GM12878 (cell line): ENCODE results near the gene SUGP1. TPM values are rescaled to one million over a fixed set of nuclear protein-coding genes. Genes with fewer than 3 reads are reported as not detected.

Experiments used
- ATAC-seq: fragments of 200-7000 bp; cut with Tn5 transposase; 3 replicates; pipeline ENCODE4 v1.9.1; 2020; ENCODE audit warnings: mild to moderate bottlenecking, moderate library complexity
- BruUV-seq: library from RNA; stranded (reverse); fragments of 400-500 nt; replicated peaks from 2 replicates; lab custom pipeline; 2021; lab: Mats Ljungman, UMichigan
- CTCF ChIA-PET: fragments of 300-600 bp; sonication (Branson Sonifier 250); formaldehyde crosslinking; extraction: SDS; loops from one replicate; lab custom pipeline; 2021; ENCODE audit warnings: inconsistent platforms; lab: Yijun Ruan, JAX
- POLR2A ChIA-PET: fragments of 350-600 bp; formaldehyde crosslinking; extraction: SDS; loops from one replicate; lab custom pipeline; 2021; ENCODE audit warnings: inconsistent platforms; lab: Charles Lee
- RAD21 ChIA-PET: fragments of 300-600 bp; sonication (Branson Sonifier 250); formaldehyde crosslinking; loops from one replicate; lab custom pipeline; 2023; ENCODE audit warnings: antibody characterized with exemption; ENCODE audit not compliant: unreplicated experiment; lab: Charles Lee
- SMC1A ChIA-PET: fragments of 300-600 bp; sonication (Branson Sonifier 250); formaldehyde crosslinking; loops from one replicate; lab custom pipeline; 2023; ENCODE audit not compliant: unreplicated experiment, uncharacterized antibody; lab: Charles Lee
- DNase-seq: peaks from one replicate; pipeline ENCODE4 v3.0.0-alpha.2; 2011; ENCODE audit warnings: low read depth, low spot score
- FAIRE-seq: peaks from 3 replicates; lab custom pipeline; 2011; peaks lifted over from hg19 to GRCh38; lab: Jason Lieb, UNC
- H2AFZ ChIP-seq: 2 replicates; pipeline ENCODE4 v1.6.0; 2011; ENCODE audit warnings: low read depth, low read length, control low read depth; ENCODE audit not compliant: control insufficient read depth
- H3K27ac ChIP-seq: 2 replicates; pipeline ENCODE4 v1.5.1; 2011; ENCODE audit warnings: control low read depth; ENCODE audit not compliant: control insufficient read depth, insufficient read depth
- H3K27me3 ChIP-seq, 2 experiments: replicated peaks in 1 of 2; 2 replicates each; pipeline versions ENCODE4 v1.6.0 to v1.6.1; 2011; ENCODE audit warnings: low read length in 1 of 2; ENCODE audit not compliant: control insufficient read depth in 2 of 2, insufficient read depth in 2 of 2
- H3K36me3 ChIP-seq, 2 experiments: 2 replicates each; pipeline ENCODE4 v1.5.1; 2011; ENCODE audit warnings: low read length in 1 of 2; ENCODE audit not compliant: control insufficient read depth in 2 of 2, insufficient read depth in 2 of 2
- H3K4me1 ChIP-seq: 2 replicates; pipeline ENCODE4 v1.6.1; 2011; ENCODE audit warnings: mild to moderate bottlenecking, low read length, moderate library complexity, mixed read lengths; ENCODE audit not compliant: control insufficient read depth, insufficient read depth
- H3K4me2 ChIP-seq: 2 replicates; pipeline ENCODE4 v1.6.0; 2011; ENCODE audit warnings: control low read depth; ENCODE audit not compliant: control insufficient read depth, insufficient read depth
- H3K4me3 ChIP-seq: fragments of 200-600 bp; sonication (generic); 2 replicates; pipeline ENCODE4 v1.5.1; 2016
- H3K79me2 ChIP-seq: 2 replicates; pipeline ENCODE4 v1.6.0; 2011; ENCODE audit warnings: low read length; ENCODE audit not compliant: control insufficient read depth, insufficient read depth
- H3K9ac ChIP-seq: 2 replicates; pipeline ENCODE4 v1.8.0; 2011; ENCODE audit warnings: low read length, control low read depth, mixed read lengths; ENCODE audit not compliant: control insufficient read depth, insufficient read depth
- H3K9me3 ChIP-seq: replicated peaks from 3 replicates; pipeline ENCODE4 v1.5.1; 2011; ENCODE audit warnings: mild to moderate bottlenecking, low read length; ENCODE audit not compliant: control insufficient read depth, insufficient read depth
- H4K20me1 ChIP-seq: 2 replicates; pipeline ENCODE4 v1.6.0; 2011; ENCODE audit not compliant: control insufficient read depth, insufficient read depth
- ASH2L ChIP-seq: fragments of 300-600, 200-600 bp; sonication (generic); IDR thresholded peaks from 2 replicates; pipeline ENCODE4 v1.6.1; 2017; ENCODE audit warnings: low read depth, mild to moderate bottlenecking, borderline replicate concordance
- PML ChIP-seq: IDR thresholded peaks from 2 replicates; pipeline ENCODE4 v1.6.1; 2012; ENCODE audit warnings: low read length, inconsistent platforms
- RBBP5 ChIP-seq: fragments of 200-600 bp; sonication (generic); conservative IDR thresholded peaks from 2 replicates; pipeline ENCODE4 v1.6.1; 2016
- ZSCAN29 ChIP-seq: fragments of 450-650 bp; IDR thresholded peaks from 2 replicates; pipeline ENCODE4 v1.6.1; 2017; ENCODE audit warnings: mild to moderate bottlenecking, moderate library complexity
- whole genome bisulfite sequencing: methylation state at CpG from one replicate; pipeline ENCODE4 v1.1.6; 2016; ENCODE audit warnings: low lambda C conversion rate; ENCODE audit not compliant: insufficient replicate concordance, insufficient coverage; ENCODE audit errors: missing lambda C conversion rate; 5-methylcytosine and 5-hydroxymethylcytosine counted together
- in situ Hi-C: fragments of 300-500 bp; cut with MboI; formaldehyde crosslinking; loops from 9 replicates; pipeline ENCODE4 v1.14.3; 2018; ENCODE audit warnings: mixed read lengths
- intact Hi-C: fragments of 100-400 bp; cut with micrococcal nuclease; formaldehyde crosslinking; loops from one replicate; pipeline ENCODE4 v1.14.2; 2022; ENCODE audit not compliant: unreplicated experiment
- polyA plus RNA-seq, 11 experiments: library from polyadenylated mRNA; depleted of rRNA in 4 of 11; unstranded in 6 of 11; stranded (reverse) in 5 of 11; fragments of >200 nt; fragmentation: Nextera tagmentation in 4 of 11; fragmentation: Illumina TruSeq in 1 of 11; extraction: Ambion mirVana in 4 of 11; extraction: Trizol in 1 of 11; gene quantifications; 1 replicate in 1 of 11; 2 replicates in 10 of 11; pipeline versions ENCODE4 v1.2.1 to v1.2.3, GENCODE V29; 2011 to 2016; ENCODE audit warnings: inconsistent platforms in 2 of 11, missing spikeins in 2 of 11, low read depth in 1 of 11
- total RNA-seq, 4 experiments: library from RNA; depleted of rRNA in 3 of 4; stranded (reverse); fragments of >200 nt in 3 of 4; fragmentation: Illumina TruSeq in 1 of 4; extraction: Trizol in 1 of 4; gene quantifications; 2 replicates each; pipeline versions ENCODE4 v1.2.1 to v1.2.3, GENCODE V29; 2013 to 2021
- TF ChIP-seq, protein P1 (sequence below): fragments of 150-350 bp; IDR thresholded peaks from 2 replicates; pipeline ENCODE4 v1.6.1; 2014; ENCODE audit warnings: mild to moderate bottlenecking, low read depth, low read length
- TF ChIP-seq, protein P2 (sequence below): IDR thresholded peaks from 2 replicates; pipeline ENCODE4 v1.6.1; 2011; ENCODE audit warnings: borderline replicate concordance, low read depth, mild to moderate bottlenecking, moderate library complexity, low read length; ENCODE audit not compliant: insufficient read depth, poor library complexity, severe bottlenecking
- TF ChIP-seq, protein P3 (sequence below): fragments of 450-650 bp; IDR thresholded peaks from 2 replicates; pipeline ENCODE4 v1.6.1; 2018; ENCODE audit warnings: borderline replicate concordance, mild to moderate bottlenecking; ENCODE audit not compliant: partially characterized antibody
- TF ChIP-seq, protein P4 (sequence below): IDR thresholded peaks from 2 replicates; pipeline ENCODE4 v1.6.1; 2011; ENCODE audit warnings: borderline replicate concordance, low read depth, mild to moderate bottlenecking, moderate library complexity, mixed read lengths, low read length; ENCODE audit not compliant: insufficient read depth; ENCODE audit errors: extremely low read length

The SUGP1 gene
- total and polyA plus RNA-seq, 10 of the 15 experiments (the other 5 are each of a cell fraction or from before 2014, with no cell fraction given), result 1.6 to 70.2 (median 38.4) TPM

DNA sequence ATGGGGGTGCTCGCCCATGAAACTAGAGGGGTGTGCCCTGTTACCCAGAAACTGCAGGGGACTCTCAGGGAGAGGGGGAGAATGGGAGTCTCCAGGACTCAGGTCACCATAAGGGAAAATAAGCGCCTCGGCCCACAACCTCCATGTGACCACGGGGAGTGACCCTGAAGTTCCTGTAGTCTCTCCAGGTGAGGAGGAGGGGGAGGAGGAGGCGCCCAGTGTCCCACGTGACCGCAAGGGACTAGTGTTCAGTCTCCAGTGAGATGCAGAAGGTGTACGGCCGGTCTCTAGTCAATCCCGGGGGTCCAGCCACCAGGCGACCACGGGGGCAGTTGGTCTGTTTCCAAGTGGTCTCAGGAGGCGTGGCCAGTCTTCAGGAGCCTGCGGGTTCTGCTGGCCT, 63.2 kb downstream of the SUGP1 start:
- POLR2A ChIA-PET, result no interaction called here
- no peaks in the 10 kb centered on the region; a peak in 1 of 4 replicates for H3K27me3 ChIP-seq
- CTCF ChIA-PET, result no interaction called here
- intact Hi-C loops (no loop called here), in situ Hi-C loops (no loop called here)
- no peak for DNase-seq
- no peaks in the 10 kb centered on the region; the same call in 2 of the 3 replicates for H3K9me3 ChIP-seq
- RAD21 ChIA-PET, result no interaction called here
- BruUV-seq, result no TSS peak
- FAIRE-seq, result no peak
- SMC1A ChIA-PET, result no interaction called here
- H3K4me2 ChIP-seq, result no peak overlapping the region
- no peaks in the 10 kb centered on the region for H3K79me2 ChIP-seq
- H4K20me1 ChIP-seq, result no peaks in the 10 kb centered on the region
- no peak overlapping the region for H3K9ac ChIP-seq
- ATAC-seq, result no peak
- TF ChIP-seq, protein P1, sequence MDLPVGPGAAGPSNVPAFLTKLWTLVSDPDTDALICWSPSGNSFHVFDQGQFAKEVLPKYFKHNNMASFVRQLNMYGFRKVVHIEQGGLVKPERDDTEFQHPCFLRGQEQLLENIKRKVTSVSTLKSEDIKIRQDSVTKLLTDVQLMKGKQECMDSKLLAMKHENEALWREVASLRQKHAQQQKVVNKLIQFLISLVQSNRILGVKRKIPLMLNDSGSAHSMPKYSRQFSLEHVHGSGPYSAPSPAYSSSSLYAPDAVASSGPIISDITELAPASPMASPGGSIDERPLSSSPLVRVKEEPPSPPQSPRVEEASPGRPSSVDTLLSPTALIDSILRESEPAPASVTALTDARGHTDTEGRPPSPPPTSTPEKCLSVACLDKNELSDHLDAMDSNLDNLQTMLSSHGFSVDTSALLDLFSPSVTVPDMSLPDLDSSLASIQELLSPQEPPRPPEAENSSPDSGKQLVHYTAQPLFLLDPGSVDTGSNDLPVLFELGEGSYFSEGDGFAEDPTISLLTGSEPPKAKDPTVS, result no peak
- TF ChIP-seq ASH2L, result no peak
- TF ChIP-seq, protein P2, sequence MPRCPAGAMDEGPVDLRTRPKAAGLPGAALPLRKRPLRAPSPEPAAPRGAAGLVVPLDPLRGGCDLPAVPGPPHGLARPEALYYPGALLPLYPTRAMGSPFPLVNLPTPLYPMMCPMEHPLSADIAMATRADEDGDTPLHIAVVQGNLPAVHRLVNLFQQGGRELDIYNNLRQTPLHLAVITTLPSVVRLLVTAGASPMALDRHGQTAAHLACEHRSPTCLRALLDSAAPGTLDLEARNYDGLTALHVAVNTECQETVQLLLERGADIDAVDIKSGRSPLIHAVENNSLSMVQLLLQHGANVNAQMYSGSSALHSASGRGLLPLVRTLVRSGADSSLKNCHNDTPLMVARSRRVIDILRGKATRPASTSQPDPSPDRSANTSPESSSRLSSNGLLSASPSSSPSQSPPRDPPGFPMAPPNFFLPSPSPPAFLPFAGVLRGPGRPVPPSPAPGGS, result no peak
- TF ChIP-seq, protein P3, sequence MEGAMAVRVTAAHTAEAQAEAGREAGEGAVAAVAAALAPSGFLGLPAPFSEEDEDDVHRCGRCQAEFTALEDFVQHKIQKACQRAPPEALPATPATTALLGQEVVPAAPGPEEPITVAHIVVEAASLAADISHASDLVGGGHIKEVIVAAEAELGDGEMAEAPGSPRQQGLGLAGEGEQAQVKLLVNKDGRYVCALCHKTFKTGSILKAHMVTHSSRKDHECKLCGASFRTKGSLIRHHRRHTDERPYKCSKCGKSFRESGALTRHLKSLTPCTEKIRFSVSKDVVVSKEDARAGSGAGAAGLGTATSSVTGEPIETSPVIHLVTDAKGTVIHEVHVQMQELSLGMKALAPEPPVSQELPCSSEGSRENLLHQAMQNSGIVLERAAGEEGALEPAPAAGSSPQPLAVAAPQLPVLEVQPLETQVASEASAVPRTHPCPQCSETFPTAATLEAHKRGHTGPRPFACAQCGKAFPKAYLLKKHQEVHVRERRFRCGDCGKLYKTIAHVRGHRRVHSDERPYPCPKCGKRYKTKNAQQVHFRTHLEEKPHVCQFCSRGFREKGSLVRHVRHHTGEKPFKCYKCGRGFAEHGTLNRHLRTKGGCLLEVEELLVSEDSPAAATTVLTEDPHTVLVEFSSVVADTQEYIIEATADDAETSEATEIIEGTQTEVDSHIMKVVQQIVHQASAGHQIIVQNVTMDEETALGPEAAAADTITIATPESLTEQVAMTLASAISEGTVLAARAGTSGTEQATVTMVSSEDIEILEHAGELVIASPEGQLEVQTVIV, result no peak
- TF ChIP-seq PML, result no peak
- TF ChIP-seq, protein P4, sequence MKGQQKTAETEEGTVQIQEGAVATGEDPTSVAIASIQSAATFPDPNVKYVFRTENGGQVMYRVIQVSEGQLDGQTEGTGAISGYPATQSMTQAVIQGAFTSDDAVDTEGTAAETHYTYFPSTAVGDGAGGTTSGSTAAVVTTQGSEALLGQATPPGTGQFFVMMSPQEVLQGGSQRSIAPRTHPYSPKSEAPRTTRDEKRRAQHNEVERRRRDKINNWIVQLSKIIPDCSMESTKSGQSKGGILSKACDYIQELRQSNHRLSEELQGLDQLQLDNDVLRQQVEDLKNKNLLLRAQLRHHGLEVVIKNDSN, result peak; percentile 27
- TF ChIP-seq ZSCAN29, result no peak
- TF ChIP-seq RBBP5, result no peak
- 35% methylated on average over 14 of the region's 14 CpGs for WGBS
- H3K4me1 ChIP-seq, result no peaks in the 10 kb centered on the region
- H3K27ac ChIP-seq, result no peak overlapping the region
- H2AFZ ChIP-seq, result no peak overlapping the region
- no peaks in the 10 kb centered on the region for H3K36me3 ChIP-seq
- H3K4me3 ChIP-seq, result no peak overlapping the region
